GM12873 (cell line): ENCODE results near the gene ZBTB18.

Experiments
- CTCF ChIP-seq: IDR thresholded peaks from 2 replicates; pipeline ENCODE4 v1.5.1; 2012; ENCODE audit warnings: low read depth, mild to moderate bottlenecking, moderate library complexity, low read length, control low read depth; ENCODE audit not compliant: insufficient read depth; ENCODE audit errors: missing control alignments

Gene ZBTB18

GRCh38 chr1:244042293-244042692, 8.8 kb upstream of the ZBTB18 start:
- TF ChIP-seq CTCF: no peak

DNA sequence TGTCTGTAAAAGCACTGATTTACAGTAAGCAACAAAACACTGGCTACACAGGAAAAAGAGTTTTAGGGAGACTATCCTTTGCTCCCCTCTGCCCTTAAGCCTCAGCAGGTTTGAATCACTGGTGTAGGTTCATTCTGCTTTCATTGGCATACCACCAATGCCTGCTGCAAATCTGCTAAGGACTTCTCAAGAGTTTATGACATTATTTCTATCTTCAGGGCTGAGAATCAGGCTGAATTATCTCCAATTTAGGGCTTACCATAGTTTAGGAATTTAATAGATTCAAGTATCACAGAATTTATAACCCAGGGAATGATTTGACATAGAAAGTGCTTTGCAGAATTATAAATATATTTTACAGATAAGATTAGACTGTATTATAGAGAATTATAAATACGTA, 6.7 kb upstream of the ZBTB18 start:
- TF ChIP-seq CTCF: no peak

GRCh38 chr1:244046907-244047611, 4.0 kb upstream of the ZBTB18 start:
- TF ChIP-seq CTCF: no peak

- TF ChIP-seq CTCF: no peak
These were observed 3.3 kb upstream of the ZBTB18 start for GRCh38 chr1:244047621-244048255.

DNA sequence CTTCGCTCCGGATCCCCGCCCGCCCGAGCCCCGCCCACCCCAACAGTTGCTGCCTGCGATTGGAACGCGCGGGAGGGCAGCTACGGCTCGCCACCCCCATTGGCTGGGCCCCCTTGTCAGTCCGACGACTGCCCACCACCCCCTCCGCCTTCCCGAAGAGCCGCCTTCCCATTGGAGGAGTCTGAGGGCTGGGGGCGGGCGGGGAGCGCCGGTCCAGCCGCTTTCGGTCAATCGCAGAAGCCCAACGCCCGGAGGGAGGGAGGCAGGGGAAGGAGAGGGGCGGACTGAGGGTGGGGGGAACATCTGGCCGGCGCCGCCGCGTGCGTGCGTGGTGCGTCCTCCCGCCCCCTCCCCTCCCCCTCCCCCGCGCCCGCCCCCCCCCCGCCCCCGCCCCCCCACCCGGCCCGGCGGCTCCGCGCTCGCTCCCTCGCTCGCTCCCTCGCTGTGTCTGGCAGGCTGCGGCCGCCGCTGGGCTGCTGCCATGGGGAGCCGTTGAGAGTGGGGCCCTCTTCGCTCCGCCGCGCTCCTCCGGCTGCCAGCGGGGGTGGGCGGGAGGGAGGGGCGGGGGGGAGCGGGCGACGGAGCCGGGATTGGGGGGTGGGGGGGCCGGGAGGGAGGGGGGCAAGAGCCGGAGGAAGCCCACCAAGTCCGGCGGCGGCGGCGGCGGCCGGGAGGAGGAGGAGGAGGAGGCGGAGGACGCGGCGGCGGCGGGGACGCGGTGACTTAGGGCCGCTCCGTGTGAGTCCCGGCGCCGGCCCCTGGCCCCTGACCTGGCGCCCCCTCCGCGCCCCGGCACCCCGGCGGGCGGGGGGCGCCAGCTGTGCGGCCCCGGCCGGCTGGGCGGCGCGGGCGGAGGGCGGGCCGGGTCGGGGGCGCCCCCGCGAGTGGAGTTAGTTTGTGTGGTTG, 2.6 kb upstream of the ZBTB18 start:
- no peak for TF ChIP-seq CTCF

DNA sequence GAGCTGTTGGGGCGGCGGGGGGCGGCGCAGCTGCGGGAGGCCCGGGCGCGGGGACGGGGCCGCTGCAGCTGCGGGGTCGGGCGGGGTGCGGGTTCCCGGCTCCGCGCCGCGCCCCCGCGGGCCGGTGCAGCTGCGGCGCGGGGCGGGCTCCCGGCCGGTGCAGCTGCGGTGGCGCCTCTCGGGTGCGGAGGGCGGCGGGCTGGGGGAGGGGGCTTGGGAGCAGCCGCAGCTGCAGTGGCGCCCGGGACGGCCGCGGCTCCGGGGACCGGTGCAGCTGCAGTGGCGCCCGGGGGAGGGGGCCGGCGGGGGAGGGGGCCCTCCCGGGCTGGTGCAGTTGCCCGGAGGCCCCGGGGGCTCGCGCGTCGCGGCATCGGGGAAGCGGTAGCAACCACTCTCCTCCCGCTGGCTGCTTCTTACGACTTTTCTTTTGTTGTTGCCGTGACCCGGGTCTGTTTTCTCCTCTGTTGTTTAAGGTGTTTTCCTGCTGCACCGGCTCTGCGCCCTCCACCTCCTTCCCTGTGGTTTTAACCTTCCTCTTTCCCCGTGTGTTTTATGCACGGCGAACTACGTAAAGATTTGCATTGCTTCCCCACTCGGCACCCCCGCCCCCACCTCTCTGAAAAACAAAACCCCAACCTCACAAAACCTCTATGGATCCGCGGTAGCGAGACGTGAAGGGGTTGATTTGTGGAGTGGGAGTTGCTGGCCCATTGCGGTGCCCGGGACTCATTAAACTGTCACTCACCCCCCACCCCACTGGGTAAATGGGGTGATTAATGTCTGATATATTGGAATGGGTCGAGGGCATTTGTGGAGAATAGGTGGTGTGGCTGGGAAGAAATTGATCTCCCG, 1.7 kb upstream of the ZBTB18 start:
- no peak for TF ChIP-seq CTCF
